Lung (tissue), 12 donors: ENCODE results near the gene NAA35. TPM values are rescaled to one million over a fixed set of nuclear protein-coding genes. Genes with fewer than 3 reads are reported as not detected.

Experiments
- ATAC-seq: fragments of 200-7000 bp; cut with Tn5 transposase; one replicate; pipeline ENCODE4 v1.9.1; 2020; ENCODE audit warnings: moderate number of reproducible peaks; ENCODE audit not compliant: insufficient read depth, low FRiP score
- DNase-seq, 3 donors: peaks; one replicate each; pipeline ENCODE4 v3.0.0-alpha.2; 2013 to 2017
- H3K27ac ChIP-seq, 2 donors: one replicate each; pipeline ENCODE4 v1.5.1; 2013; ENCODE audit warnings: mild to moderate bottlenecking in 2 of 2, moderate library complexity in 2 of 2, control low read depth in 1 of 2, inconsistent platforms in 1 of 2, low read depth in 1 of 2, low read length in 1 of 2
- H3K27me3 ChIP-seq, 3 donors: one replicate each; pipeline ENCODE4 v1.5.1; 2013; ENCODE audit warnings: low read length in 2 of 3; ENCODE audit not compliant: control insufficient read depth in 3 of 3, insufficient read depth in 3 of 3
- H3K36me3 ChIP-seq, 4 donors: one replicate each; pipeline ENCODE4 v1.5.1; 2013; ENCODE audit warnings: low read length in 4 of 4, mild to moderate bottlenecking in 1 of 4, moderate library complexity in 1 of 4; ENCODE audit not compliant: control insufficient read depth in 4 of 4, insufficient read depth in 4 of 4
- H3K4me1 ChIP-seq, 5 donors: one replicate each; pipeline ENCODE4 v1.5.1; 2013; ENCODE audit warnings: low read length in 5 of 5, mild to moderate bottlenecking in 2 of 5, moderate library complexity in 1 of 5; ENCODE audit not compliant: control insufficient read depth in 5 of 5, insufficient read depth in 5 of 5
- H3K4me3 ChIP-seq: one replicate; pipeline ENCODE4 v1.5.1; 2013; ENCODE audit warnings: mild to moderate bottlenecking, control low read depth, moderate library complexity
- H3K9ac ChIP-seq, 2 donors: one replicate each; pipeline ENCODE4 v1.5.1; 2013; ENCODE audit warnings: low read length in 2 of 2, control low read depth in 1 of 2; ENCODE audit not compliant: insufficient read depth in 1 of 2
- H3K9me3 ChIP-seq, 4 donors: one replicate each; pipeline ENCODE4 v1.5.1; 2013; ENCODE audit warnings: low read length in 3 of 4, mild to moderate bottlenecking in 1 of 4, moderate library complexity in 1 of 4; ENCODE audit not compliant: control insufficient read depth in 4 of 4, insufficient read depth in 3 of 4
- CTCF ChIP-seq: IDR thresholded peaks from 2 replicates; pipeline ENCODE4 v1.5.1; 2012; ENCODE audit warnings: mild to moderate bottlenecking; ENCODE audit errors: control extremely low read depth, extremely low read depth
- WGBS, 2 donors: extraction: QIAGEN DNeasy Blood & Tissue Kit; methylation state at CpG; one replicate each; pipeline ENCODE4 v1.1.7; 2013; 5-methylcytosine and 5-hydroxymethylcytosine counted together
- polyA plus RNA-seq, 2 donors: library from polyadenylated mRNA; stranded (reverse); fragments of 200-250 nt; gene quantifications; one replicate each; pipeline ENCODE4 v1.2.1, GENCODE V29; 2013
- total RNA-seq, 2 donors: library from RNA; depleted of rRNA in 1 of 2; stranded (reverse); fragments of >200 nt in 1 of 2; gene quantifications; one replicate each; pipeline ENCODE4 v1.2.1, GENCODE V29; 2014 to 2021
- donor health status: control.
- donor health status: control.
- donor health status: Bipolar disorder and iron deficiency.
- donor health status: healthy.
- donor health status: DM: yes; HTN: yes; CAD: no.

The NAA35 gene
- total and polyA plus RNA-seq, 4 donors, result 6.8 to 33.9 (median 16.2) TPM

DNA sequence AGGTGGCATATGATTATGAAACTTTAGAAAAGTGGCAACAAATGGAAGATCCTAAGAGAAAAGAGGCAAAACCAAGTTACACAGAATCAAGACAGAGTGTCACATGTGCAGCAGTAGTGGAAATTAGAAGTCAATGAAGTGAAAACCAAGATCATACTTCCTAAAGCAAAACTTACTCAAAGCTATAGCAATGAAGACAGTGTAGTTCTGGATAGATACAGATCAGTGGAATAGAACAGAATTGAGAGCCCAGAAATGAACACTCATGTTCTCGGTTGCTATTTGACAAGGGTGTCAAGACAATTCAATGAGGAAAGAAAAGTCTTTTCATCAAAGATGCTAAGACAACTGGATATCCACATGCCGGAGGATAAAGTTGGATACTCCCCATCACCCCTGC is 43.5 kb downstream of the NAA35 start:
- 98 to 100% methylated on average over 2 of the region's 2 CpGs for WGBS, 2 donors
- H3K36me3 ChIP-seq, result peaks cover 4 to 25% (median 13%) of the 10 kb centered on the region in 4 donors
- DNase-seq, result no peak

DNA sequence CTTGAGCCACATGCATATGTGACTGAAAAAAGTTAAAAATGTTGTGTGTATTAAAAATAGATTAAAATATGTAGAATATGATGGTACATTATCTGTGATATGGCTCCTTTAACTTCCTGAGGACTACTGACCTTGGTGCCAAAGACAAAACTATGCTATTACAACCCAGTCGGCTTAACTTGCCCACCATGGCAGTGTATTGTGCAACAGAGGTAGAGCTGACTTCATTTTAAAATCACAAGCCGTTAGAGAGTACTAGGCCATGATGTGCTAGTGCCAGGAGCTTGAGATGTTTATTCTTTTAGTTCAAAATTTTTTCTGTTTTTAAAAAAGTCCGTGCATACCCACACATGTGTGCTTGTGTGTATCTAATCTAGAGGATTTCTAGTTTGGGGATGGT is 46.3 kb downstream of the NAA35 start:
- ATAC-seq, result no peak
- Histone ChIP-seq H3K27ac (no peak overlapping the region), H3K4me1 (no peaks in the 10 kb centered on the region), H3K9me3 (peaks cover 0 to 1% (median 0%) of the 10 kb centered on the region in 4 donors), H3K4me3 (no peak overlapping the region), H3K36me3 (peaks cover 2 to 18% (median 9%) of the 10 kb centered on the region in 4 donors), H3K27me3 (no peaks in the 10 kb centered on the region), H3K9ac (no peak overlapping the region)
- 71 to 87% methylated on average over 3 of the region's 3 CpGs for WGBS, 2 donors
- no peak for TF ChIP-seq CTCF
- no peak for DNase-seq

More for the DNA sequence above, 43.5 kb downstream of the NAA35 start:
- Histone ChIP-seq H3K4me1 (peaks cover 0 to 4% (median 0%) of the 10 kb centered on the region in 5 donors), H3K9me3 (no peaks in the 10 kb centered on the region), H3K27me3 (no peaks in the 10 kb centered on the region), H3K4me3 (no peak overlapping the region), H3K27ac (no peak overlapping the region), H3K9ac (no peak overlapping the region)
- no peak for ATAC-seq
- TF ChIP-seq CTCF, result no peak

DNA sequence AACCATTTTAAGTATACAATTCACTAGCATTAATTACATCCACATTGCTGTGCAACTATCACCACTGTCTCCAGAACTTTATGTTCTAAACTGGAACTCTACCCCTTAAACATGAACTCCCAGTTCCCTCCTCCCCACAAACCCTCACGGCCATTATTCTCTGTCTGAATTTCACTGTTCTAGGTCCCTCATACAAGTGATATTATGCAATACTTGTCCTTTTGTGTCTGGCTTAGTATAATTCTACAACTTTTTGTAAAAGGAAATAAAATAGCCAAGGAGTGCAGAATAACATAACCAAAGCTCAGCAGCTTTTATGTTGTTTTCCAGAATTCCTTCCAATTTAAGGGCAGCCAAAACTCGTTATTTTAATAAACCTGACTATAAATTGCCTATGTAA is 53.2 kb downstream of the NAA35 start:
- Histone ChIP-seq H3K9me3 (peaks cover 0 to 1% (median 0%) of the 10 kb centered on the region in 4 donors), H3K4me3 (no peak overlapping the region), H3K4me1 (no peaks in the 10 kb centered on the region), H3K27ac (no peak overlapping the region), H3K36me3 (peaks cover 0 to 21% (median 10%) of the 10 kb centered on the region in 4 donors), H3K9ac (no peak overlapping the region), H3K27me3 (no peaks in the 10 kb centered on the region)
- no peak for TF ChIP-seq CTCF
- ATAC-seq (no peak), DNase-seq (no peak)
- 78 to 82% methylated on average over 2 of the region's 2 CpGs for WGBS, 2 donors

DNA sequence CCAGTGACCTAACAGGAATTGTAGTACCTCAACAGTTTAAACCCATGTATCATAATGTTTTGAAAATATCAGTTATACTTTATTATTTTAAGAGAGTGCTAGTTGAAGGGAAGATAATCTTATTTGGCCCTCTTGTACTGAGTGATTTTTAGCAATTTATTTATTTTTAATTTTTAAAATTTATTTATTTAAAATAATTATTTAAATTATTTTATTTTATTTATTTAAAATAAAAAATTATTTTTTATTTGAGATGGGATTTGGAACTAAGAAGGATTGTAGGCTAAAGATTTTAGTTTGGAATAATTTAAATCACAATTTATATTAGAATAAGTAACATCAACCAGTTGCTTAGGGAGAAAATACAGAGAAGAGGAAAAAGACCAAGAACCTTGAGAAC is 54.2 kb downstream of the NAA35 start:
- H3K9ac ChIP-seq, result no peak overlapping the region
- DNase-seq, result no peak
- H3K4me3 ChIP-seq, result no peak overlapping the region
- H3K4me1 ChIP-seq, result no peaks in the 10 kb centered on the region
- TF ChIP-seq CTCF, result no peak
- peaks cover 0 to 1% (median 0%) of the 10 kb centered on the region in 4 donors for H3K9me3 ChIP-seq
- no peak for ATAC-seq
- no peaks in the 10 kb centered on the region for H3K27me3 ChIP-seq
- H3K27ac ChIP-seq, result no peak overlapping the region
- peaks cover 0 to 21% (median 12%) of the 10 kb centered on the region in 4 donors for H3K36me3 ChIP-seq
